ENCODE results near the gene ASS1. TPM values are rescaled to one million over a fixed set of nuclear protein-coding genes. Genes with fewer than 3 reads are reported as not detected.
A peak's percentile ranks its signal among the peaks of the same experiment; 100 is the strongest.

Gene ASS1
- total RNA-seq, 4 donors from 2014 or later = 106 to 761 (median 547) TPM

GRCh38 chr9:130438382-130438981 is 6.3 kb upstream of the ASS1 start:
- no peak for DNase-seq
- Histone ChIP-seq H3K27me3 (peaks cover 0 to 7% of the 10 kb centered on the region in 2 donors), H3K4me3 (no peak overlapping the region), H3K27ac (no peak overlapping the region), H3K9me3 (peaks cover 0 to 6% (median 0%) of the 10 kb centered on the region in 4 donors), H3K4me1 (peaks cover 0 to 6% (median under 1%) of the 10 kb centered on the region in 4 donors), H3K36me3 (no peaks in the 10 kb centered on the region)
- TF ChIP-seq CTCF (IDR thresholded peaks at IDR 0.05) (no peak), POLR2A (IDR thresholded peaks at IDR 0.05) (no peak)

DNA sequence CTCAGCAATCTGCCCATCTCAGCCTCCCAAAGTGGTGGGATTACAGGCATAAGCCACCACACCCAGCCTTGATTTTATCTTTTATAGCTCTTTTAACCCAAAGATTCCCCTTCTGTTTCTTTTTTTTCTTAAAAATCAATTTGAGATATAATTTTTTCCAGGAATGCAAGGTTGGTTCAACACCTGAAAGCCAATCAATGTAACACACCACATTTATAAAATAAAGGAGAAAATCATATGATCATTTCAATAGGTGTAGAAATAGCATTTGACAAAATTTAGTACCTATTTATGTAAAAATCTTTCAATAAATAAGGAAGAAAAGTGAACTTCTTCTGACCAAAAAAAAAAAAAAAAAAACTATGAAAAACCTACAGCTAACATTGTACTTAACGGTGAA is 3.7 kb upstream of the ASS1 start:
- H3K27me3 ChIP-seq = no peaks in the 10 kb centered on the region
- H3K27ac ChIP-seq = no peak overlapping the region
- H3K36me3 ChIP-seq = no peaks in the 10 kb centered on the region
- no peak for DNase-seq
- H3K4me3 ChIP-seq = no peak overlapping the region
- H3K4me1 ChIP-seq = peaks cover 0 to 17% (median 4%) of the 10 kb centered on the region in 4 donors
- no peak for TF ChIP-seq POLR2A (IDR thresholded peaks at IDR 0.05)
- TF ChIP-seq CTCF (IDR thresholded peaks at IDR 0.05) = no peak
- peaks cover 0 to 6% (median 0%) of the 10 kb centered on the region in 4 donors for H3K9me3 ChIP-seq

DNA sequence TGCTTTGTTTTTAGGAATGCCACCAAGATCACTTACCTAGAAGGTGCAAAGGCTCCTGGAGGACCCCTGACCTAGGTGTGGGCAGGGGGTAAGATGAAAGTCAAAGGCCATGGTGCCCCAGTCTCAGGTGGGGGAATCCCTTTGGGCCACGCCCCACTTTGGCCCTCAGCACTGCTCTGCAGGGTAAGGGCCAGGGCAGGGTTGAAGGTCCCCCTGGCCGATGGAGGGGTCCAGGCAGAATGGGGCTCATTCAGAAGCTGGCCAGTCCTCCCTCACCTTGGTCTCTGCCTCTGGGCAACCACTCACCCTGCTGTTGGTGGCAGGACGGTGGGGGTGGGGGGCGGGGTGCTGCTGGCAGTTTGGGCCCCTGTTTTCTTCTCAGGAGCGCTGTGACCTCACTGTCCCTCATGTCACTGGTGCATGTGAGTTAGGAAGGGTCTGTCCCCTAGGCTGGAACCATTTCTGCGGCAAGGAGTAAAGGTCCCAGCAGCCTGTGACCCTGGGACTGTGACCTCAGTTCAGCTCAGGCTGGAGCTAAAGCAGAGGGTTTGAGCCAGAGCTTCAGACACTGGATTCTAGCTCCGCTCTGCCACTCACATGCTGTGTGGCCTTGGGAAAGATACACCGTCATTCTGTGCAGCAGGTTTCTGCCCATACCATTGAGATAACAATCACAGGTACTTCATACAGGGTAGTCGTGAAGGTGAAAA is 1.9 kb upstream of the ASS1 start:
- Histone ChIP-seq H3K4me1 (peaks cover 0 to 36% (median 4%) of the 10 kb centered on the region in 4 donors), H3K9me3 (peaks cover 0 to 6% (median 0%) of the 10 kb centered on the region in 4 donors), H3K27me3 (no peaks in the 10 kb centered on the region), H3K27ac (no peak overlapping the region), H3K4me3 (no peak overlapping the region), H3K36me3 (no peaks in the 10 kb centered on the region)
- TF ChIP-seq CTCF (IDR thresholded peaks at IDR 0.05) (no peak), POLR2A (IDR thresholded peaks at IDR 0.05) (no peak)
- DNase-seq = no peak

DNA sequence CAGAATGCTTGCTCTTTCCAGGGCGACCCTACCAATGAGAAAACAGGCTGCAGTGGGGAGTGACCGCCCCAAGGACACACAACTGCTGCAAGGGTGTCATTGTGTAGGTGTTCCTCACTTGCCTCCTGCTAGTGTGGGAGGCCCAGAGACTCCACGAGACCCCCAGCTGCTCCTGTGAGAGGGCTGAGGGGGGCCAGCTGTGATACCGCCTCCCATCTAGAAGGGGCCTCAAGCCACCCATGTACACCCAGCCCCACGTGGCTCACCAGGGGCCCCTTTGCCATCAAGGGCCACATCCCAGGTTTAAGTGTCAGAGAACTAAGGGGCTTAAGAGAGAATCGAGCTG is 1.3 kb upstream of the ASS1 start:
- no peak overlapping the region for H3K27ac ChIP-seq
- no peaks in the 10 kb centered on the region for H3K27me3 ChIP-seq
- peaks cover 0 to 6% (median 0%) of the 10 kb centered on the region in 4 donors for H3K9me3 ChIP-seq
- DNase-seq = no peak
- H3K4me3 ChIP-seq = no peak overlapping the region
- peaks cover 0 to 41% (median 4%) of the 10 kb centered on the region in 4 donors for H3K4me1 ChIP-seq
- H3K36me3 ChIP-seq = no peaks in the 10 kb centered on the region
- TF ChIP-seq POLR2A (IDR thresholded peaks at IDR 0.05) (no peak), CTCF (IDR thresholded peaks at IDR 0.05) (no peak)

DNA sequence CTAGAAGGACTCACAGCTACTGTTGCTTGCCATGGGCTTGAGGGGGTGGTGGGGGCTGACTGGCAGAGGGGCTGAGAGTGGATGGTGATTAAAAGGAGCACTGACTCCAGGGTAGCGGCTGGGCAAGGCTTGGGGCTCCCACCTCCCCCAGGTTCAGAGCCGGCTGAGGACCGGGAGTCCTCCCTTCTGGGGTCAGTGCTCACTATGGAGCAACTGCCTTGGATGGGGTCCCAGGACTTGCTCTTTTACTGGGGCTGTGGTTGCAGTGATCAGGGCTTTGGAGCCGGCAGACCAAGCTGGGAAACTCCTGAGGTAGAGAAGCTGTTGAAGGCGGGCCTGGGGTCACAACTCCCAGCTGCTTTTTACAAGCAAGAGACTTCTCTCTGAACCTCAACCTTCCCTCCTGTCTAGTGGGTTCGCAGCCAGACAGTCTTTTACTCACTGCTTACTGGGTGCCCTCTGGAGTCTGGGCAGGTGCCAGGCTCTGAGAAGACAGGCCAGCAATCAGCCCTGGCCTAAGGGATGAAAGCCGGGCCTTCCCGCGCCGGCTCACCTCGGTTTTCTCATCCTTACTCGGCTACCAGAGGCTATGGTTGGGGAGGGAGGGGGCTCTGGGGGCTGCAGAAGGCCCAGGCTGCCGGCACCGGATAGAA is 795 bp upstream of the ASS1 start:
- Histone ChIP-seq H3K27ac (peak overlapping the region in 2 of 4 donors; percentile 77 to 89), H3K36me3 (no peaks in the 10 kb centered on the region), H3K4me1 (peaks cover 0 to 44% (median 4%) of the 10 kb centered on the region in 4 donors), H3K4me3 (peak overlapping the region in 2 of 4 donors; percentile 55 to 79), H3K27me3 (no peaks in the 10 kb centered on the region), H3K9me3 (peaks cover 0 to 6% (median 0%) of the 10 kb centered on the region in 4 donors)
- DNase-seq = no peak
- TF ChIP-seq CTCF (IDR thresholded peaks at IDR 0.05) (no peak), POLR2A (IDR thresholded peaks at IDR 0.05) (no peak)

Data from Peyer's patch (tissue), 4 donors.